Right atrium auricular region (tissue), 2 donors: ENCODE measurements around the gene RBMS1. TPM values are rescaled to one million over a fixed set of nuclear protein-coding genes. Genes with fewer than 3 reads are reported as not detected.

Experiments used
- DNase-seq: peaks from one replicate; pipeline ENCODE4 v3.0.0-alpha.2; 2019; ENCODE audit warnings: low spot score
- H3K27ac ChIP-seq, 2 donors: fragments of 200-600 bp; sonication (generic); 1 replicate in 1 of 2; 2 replicates in 1 of 2; pipeline ENCODE4 v1.5.1; 2016 to 2019
- H3K27me3 ChIP-seq, 2 donors: fragments of 200-600 bp; sonication (generic); one replicate each; pipeline versions ENCODE4 v1.5.1 to v1.6.0; 2017 to 2019
- H3K36me3 ChIP-seq: fragments of 200-600 bp; sonication (generic); one replicate; pipeline ENCODE4 v1.5.1; 2016
- H3K4me1 ChIP-seq, 2 donors: fragments of 200-600 bp; sonication (generic); one replicate each; pipeline versions ENCODE4 v1.5.1 to v1.6.0; 2017 to 2019
- H3K4me3 ChIP-seq, 2 donors: fragments of 200-600 bp; sonication (generic); 1 replicate in 1 of 2; 2 replicates in 1 of 2; pipeline ENCODE4 v1.5.1; 2017 to 2019; ENCODE audit warnings: mild to moderate bottlenecking in 1 of 2, moderate library complexity in 1 of 2
- H3K9me3 ChIP-seq, 2 donors: fragments of 200-600 bp; sonication (generic); one replicate each; pipeline ENCODE4 v1.5.1; 2019
- CTCF ChIP-seq, 2 donors: fragments of 200-600 bp; sonication (generic); IDR thresholded peaks; one replicate each; pipeline ENCODE4 v1.5.1; 2019; ENCODE audit warnings: antibody characterized with exemption in 2 of 2
- total RNA-seq, 2 donors: library from RNA; depleted of rRNA; stranded (reverse); fragments of >200 nt; gene quantifications; one replicate each; pipeline ENCODE4 v1.1.0, GENCODE V29; 2016

Gene RBMS1
- total RNA-seq, 2 donors from 2014 or later: 52.3 to 57.0 TPM

- peaks cover 0 to 24% of the 10 kb centered on the region in 2 donors for H3K4me1 ChIP-seq
- no peaks in the 10 kb centered on the region for H3K36me3 ChIP-seq
- H3K4me3 ChIP-seq: no peak overlapping the region
- H3K27me3 ChIP-seq: no peaks in the 10 kb centered on the region
- H3K9me3 ChIP-seq: no peaks in the 10 kb centered on the region
- no peak for TF ChIP-seq CTCF (IDR thresholded peaks at IDR 0.05)
- DNase-seq: no peak
- no peak overlapping the region for H3K27ac ChIP-seq
Observed at GRCh38 chr2:160246356-160246755, 247.3 kb downstream of the RBMS1 start.

- H3K4me1 ChIP-seq: peaks cover 0 to 20% of the 10 kb centered on the region in 2 donors
- no peak for TF ChIP-seq CTCF (IDR thresholded peaks at IDR 0.05)
- H3K27ac ChIP-seq: no peak overlapping the region
- no peaks in the 10 kb centered on the region for H3K27me3 ChIP-seq
- no peaks in the 10 kb centered on the region for H3K36me3 ChIP-seq
- DNase-seq: no peak
- no peak overlapping the region for H3K4me3 ChIP-seq
- H3K9me3 ChIP-seq: no peaks in the 10 kb centered on the region
Observed at GRCh38 chr2:160245614-160246155, 247.9 kb downstream of the RBMS1 start.

GRCh38 chr2:160242893-160243564 is 250.6 kb downstream of the RBMS1 start:
- TF ChIP-seq CTCF (IDR thresholded peaks at IDR 0.05): no peak
- Histone ChIP-seq H3K36me3 (no peaks in the 10 kb centered on the region), H3K4me3 (no peak overlapping the region), H3K9me3 (no peaks in the 10 kb centered on the region), H3K27me3 (no peaks in the 10 kb centered on the region), H3K27ac (peak overlapping the region in 1 of 2 donors; percentile 44), H3K4me1 (peaks cover 0 to 20% of the 10 kb centered on the region in 2 donors)
- DNase-seq: no peak

- peak; percentile 65 for DNase-seq
- no peak overlapping the region for H3K4me3 ChIP-seq
Observed at GRCh38 chr2:160241251-160242137, 252.1 kb downstream of the RBMS1 start.

GRCh38 chr2:160239436-160239835 is 254.2 kb downstream of the RBMS1 start:
- Histone ChIP-seq H3K27ac (no peak overlapping the region), H3K4me3 (no peak overlapping the region), H3K4me1 (peaks cover 0 to 20% of the 10 kb centered on the region in 2 donors), H3K36me3 (no peaks in the 10 kb centered on the region), H3K27me3 (no peaks in the 10 kb centered on the region), H3K9me3 (no peaks in the 10 kb centered on the region)
- no peak for DNase-seq
- no peak for TF ChIP-seq CTCF (IDR thresholded peaks at IDR 0.05)

More at GRCh38 chr2:160241251-160242137, 252.1 kb downstream of the RBMS1 start:
- H3K4me1 ChIP-seq: peaks cover 0 to 20% of the 10 kb centered on the region in 2 donors
- peak overlapping the region; percentile 25 to 44 for H3K27ac ChIP-seq
- no peak for TF ChIP-seq CTCF (IDR thresholded peaks at IDR 0.05)
- H3K27me3 ChIP-seq: no peaks in the 10 kb centered on the region
- H3K36me3 ChIP-seq: no peaks in the 10 kb centered on the region
- H3K9me3 ChIP-seq: no peaks in the 10 kb centered on the region
